ENCODE results near the gene HNRNPM.

- no peak for TF ChIP-seq CTCF (IDR thresholded peaks at IDR 0.05)
- TF ChIP-seq POLR2AphosphoS5 (IDR thresholded peaks at IDR 0.05): no peak
- no peak for TF ChIP-seq EP300 (IDR thresholded peaks at IDR 0.05)
These were observed 38.4 kb downstream of the HNRNPM start for GRCh38 chr19:8483165-8483564.

Data from esophagus muscularis mucosa (tissue), 4 donors.